Breast epithelium (tissue), 3 donors: ENCODE data around the gene LRRC74B.

Source experiments
- POLR2A ChIP-seq: fragments of 450-650 bp; IDR thresholded peaks from one replicate; pipeline ENCODE4 v1.6.1; 2016; ENCODE audit warnings: antibody characterized with exemption, mild to moderate bottlenecking, moderate library complexity
- TF ChIP-seq, protein P1 (sequence below), 3 donors: fragments of 450-650 bp; IDR thresholded peaks; one replicate each; pipeline ENCODE4 v1.5.1; 2016 to 2017; ENCODE audit warnings: antibody characterized with exemption in 3 of 3, mild to moderate bottlenecking in 3 of 3, moderate library complexity in 3 of 3

DNA sequence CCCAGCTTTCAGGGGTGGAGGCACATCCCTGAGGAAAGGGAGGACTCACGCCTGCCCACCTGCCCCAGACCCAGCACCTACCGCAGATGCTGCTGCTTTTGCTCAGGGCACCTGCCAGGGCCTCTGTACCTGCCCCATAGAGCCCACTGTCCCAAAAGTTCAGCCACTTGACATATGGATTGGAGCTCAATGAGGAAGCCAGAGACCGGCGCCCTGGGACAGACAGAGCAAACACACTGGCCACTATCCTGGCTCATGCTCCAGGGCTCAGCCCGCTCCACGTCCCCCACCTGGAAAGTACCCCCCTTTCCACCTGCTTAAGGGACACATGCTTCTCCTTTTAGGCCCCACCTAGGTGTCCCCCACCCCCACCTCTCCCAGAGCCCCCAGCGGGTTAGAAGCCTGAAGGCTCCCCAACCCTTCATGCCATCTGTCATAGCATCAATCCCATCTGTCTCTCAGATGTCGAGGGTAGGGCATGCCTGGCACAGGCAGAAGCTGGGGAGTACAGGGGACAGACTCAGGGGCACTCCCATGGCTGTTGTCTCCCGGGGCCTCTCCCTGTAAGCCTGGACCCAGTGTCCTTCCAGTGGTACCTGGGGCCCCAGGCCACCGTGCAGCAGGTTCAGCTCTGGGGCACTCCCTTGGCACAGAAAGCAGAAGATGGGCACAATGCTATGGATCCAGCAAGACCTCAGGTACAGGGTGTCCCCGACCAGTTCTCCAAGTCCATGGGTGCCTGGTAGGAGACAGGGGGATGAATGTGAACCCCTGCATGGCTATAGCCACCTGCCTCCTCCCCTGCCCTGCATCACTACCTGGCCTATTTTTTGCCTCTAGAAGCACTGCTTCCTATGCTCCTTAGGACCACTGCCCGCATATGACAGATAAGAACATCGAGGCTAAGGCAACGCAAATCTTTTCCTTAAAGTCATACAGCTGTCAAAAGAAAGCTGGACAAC is 33.0 kb upstream of the LRRC74B start:
- TF ChIP-seq, protein P1, sequence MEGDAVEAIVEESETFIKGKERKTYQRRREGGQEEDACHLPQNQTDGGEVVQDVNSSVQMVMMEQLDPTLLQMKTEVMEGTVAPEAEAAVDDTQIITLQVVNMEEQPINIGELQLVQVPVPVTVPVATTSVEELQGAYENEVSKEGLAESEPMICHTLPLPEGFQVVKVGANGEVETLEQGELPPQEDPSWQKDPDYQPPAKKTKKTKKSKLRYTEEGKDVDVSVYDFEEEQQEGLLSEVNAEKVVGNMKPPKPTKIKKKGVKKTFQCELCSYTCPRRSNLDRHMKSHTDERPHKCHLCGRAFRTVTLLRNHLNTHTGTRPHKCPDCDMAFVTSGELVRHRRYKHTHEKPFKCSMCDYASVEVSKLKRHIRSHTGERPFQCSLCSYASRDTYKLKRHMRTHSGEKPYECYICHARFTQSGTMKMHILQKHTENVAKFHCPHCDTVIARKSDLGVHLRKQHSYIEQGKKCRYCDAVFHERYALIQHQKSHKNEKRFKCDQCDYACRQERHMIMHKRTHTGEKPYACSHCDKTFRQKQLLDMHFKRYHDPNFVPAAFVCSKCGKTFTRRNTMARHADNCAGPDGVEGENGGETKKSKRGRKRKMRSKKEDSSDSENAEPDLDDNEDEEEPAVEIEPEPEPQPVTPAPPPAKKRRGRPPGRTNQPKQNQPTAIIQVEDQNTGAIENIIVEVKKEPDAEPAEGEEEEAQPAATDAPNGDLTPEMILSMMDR (IDR thresholded peaks at IDR 0.05): no peak
- no peak for TF ChIP-seq POLR2A
